ENCODE measurements around the gene ANKHD1. TPM values are rescaled to one million over a fixed set of nuclear protein-coding genes. Genes with fewer than 3 reads are reported as not detected.
"Not testable (repeated sequence)": the region's sequence is repeated elsewhere in the genome, so short reads cannot be mapped to it uniquely, and the experiment has no call there.

The ANKHD1 gene
- total and polyA plus RNA-seq, 2 donors (not counting 1 experiment from before 2014, with no cell fraction given) = 45.4 to 74.5 TPM

GRCh38 chr5:140424135-140424534 is 22.5 kb downstream of the ANKHD1 start:
- no peak overlapping the region for H3K9ac ChIP-seq (ENCODE audit: insufficient read depth, low read length)
- peaks cover 51% of the 10 kb centered on the region for H3K79me2 ChIP-seq (ENCODE audit: control insufficient read depth, insufficient read depth, low read length)
- no peak overlapping the region for H2AFZ ChIP-seq (ENCODE audit: low read length)
- H3K4me2 ChIP-seq (ENCODE audit: extremely low read depth, insufficient read depth, low read length) = no peak overlapping the region
- H4K20me1 ChIP-seq (ENCODE audit: control insufficient read depth, extremely low read depth, insufficient read depth, low read length) = peaks cover 3% of the 10 kb centered on the region
- no peak for DNase-seq (ENCODE audit: low read depth in 2 of 2)
- H3K36me3 ChIP-seq (ENCODE audit: control insufficient read depth, insufficient read depth, low read length) = no peaks in the 10 kb centered on the region
- H3K4me1 ChIP-seq (ENCODE audit: control insufficient read depth, extremely low read depth, insufficient read depth, low read length) = peaks cover 2% of the 10 kb centered on the region
- no peak for TF ChIP-seq EZH2 (IDR thresholded peaks at IDR 0.05; ENCODE audit: low read length, missing control alignments)
- no peak for TF ChIP-seq CTCF (conservative IDR thresholded peaks at IDR 0.05 in 1 of 2, IDR thresholded peaks at IDR 0.05 in 1 of 2; ENCODE audit: low read depth in 1 of 2, low read length in 2 of 2)
- H3K9me3 ChIP-seq (ENCODE audit: control insufficient read depth, insufficient read depth, low read depth, low read length) = no peaks in the 10 kb centered on the region
- no peaks in the 10 kb centered on the region for H3K27me3 ChIP-seq (ENCODE audit: control insufficient read depth, insufficient read depth, low read length)
- no peak overlapping the region for H3K27ac ChIP-seq (ENCODE audit: insufficient read depth, low read length)
- H3K4me3 ChIP-seq (replicated peaks in 1 of 4; ENCODE audit: control extremely low read depth in 1 of 4, insufficient read depth in 1 of 4, low read depth in 3 of 4, low read length in 4 of 4) = no peak overlapping the region

- not testable (repeated sequence) for H3K27me3 ChIP-seq (ENCODE audit: control insufficient read depth, insufficient read depth, low read length); H2AFZ ChIP-seq (ENCODE audit: low read length); H3K4me1 ChIP-seq (ENCODE audit: control insufficient read depth, extremely low read depth, insufficient read depth, low read length); H4K20me1 ChIP-seq (ENCODE audit: control insufficient read depth, extremely low read depth, insufficient read depth, low read length); H3K9ac ChIP-seq (ENCODE audit: insufficient read depth, low read length); DNase-seq (ENCODE audit: low read depth in 2 of 2); H3K27ac ChIP-seq (ENCODE audit: insufficient read depth, low read length); H3K9me3 ChIP-seq (ENCODE audit: control insufficient read depth, insufficient read depth, low read depth, low read length); H3K4me2 ChIP-seq (ENCODE audit: extremely low read depth, insufficient read depth, low read length); H3K36me3 ChIP-seq (ENCODE audit: control insufficient read depth, insufficient read depth, low read length); H3K4me3 ChIP-seq (replicated peaks in 1 of 4; ENCODE audit: control extremely low read depth in 1 of 4, insufficient read depth in 1 of 4, low read depth in 3 of 4, low read length in 4 of 4)
- H3K79me2 ChIP-seq (ENCODE audit: control insufficient read depth, insufficient read depth, low read length) = peaks cover 44% of the 10 kb centered on the region
Measured at GRCh38 chr5:140427726-140428125, 26.1 kb downstream of the ANKHD1 start.

GRCh38 chr5:140429724-140430123 is 28.1 kb downstream of the ANKHD1 start:
- Histone ChIP-seq H2AFZ (ENCODE audit: low read length) (no peak overlapping the region), H4K20me1 (ENCODE audit: control insufficient read depth, extremely low read depth, insufficient read depth, low read length) (no peaks in the 10 kb centered on the region), H3K4me3 (replicated peaks in 1 of 4; ENCODE audit: control extremely low read depth in 1 of 4, insufficient read depth in 1 of 4, low read depth in 3 of 4, low read length in 4 of 4) (no peak overlapping the region), H3K27me3 (ENCODE audit: control insufficient read depth, insufficient read depth, low read length) (no peaks in the 10 kb centered on the region), H3K4me1 (ENCODE audit: control insufficient read depth, extremely low read depth, insufficient read depth, low read length) (no peaks in the 10 kb centered on the region), H3K27ac (ENCODE audit: insufficient read depth, low read length) (no peak overlapping the region), H3K4me2 (ENCODE audit: extremely low read depth, insufficient read depth, low read length) (no peak overlapping the region), H3K9ac (ENCODE audit: insufficient read depth, low read length) (no peak overlapping the region), H3K9me3 (ENCODE audit: control insufficient read depth, insufficient read depth, low read depth, low read length) (no peaks in the 10 kb centered on the region), H3K36me3 (ENCODE audit: control insufficient read depth, insufficient read depth, low read length) (no peaks in the 10 kb centered on the region), H3K79me2 (ENCODE audit: control insufficient read depth, insufficient read depth, low read length) (peaks cover 37% of the 10 kb centered on the region)
- no peak for TF ChIP-seq CTCF (conservative IDR thresholded peaks at IDR 0.05 in 1 of 2, IDR thresholded peaks at IDR 0.05 in 1 of 2; ENCODE audit: low read depth in 1 of 2, low read length in 2 of 2)
- TF ChIP-seq EZH2 (IDR thresholded peaks at IDR 0.05; ENCODE audit: low read length, missing control alignments) = no peak
- no peak for DNase-seq (ENCODE audit: low read depth in 2 of 2)

Measured in fibroblast of lung (primary cell).